GM19351 (cell line): ENCODE data around the gene CSK.

Source experiments
- ATAC-seq: cut with Tn5 transposase; IDR thresholded peaks from one replicate; pipeline ENCODE4 v1.9.1; 2021; ENCODE audit warnings: mild to moderate bottlenecking, moderate library complexity; ENCODE audit not compliant: unreplicated experiment

Gene CSK

DNA sequence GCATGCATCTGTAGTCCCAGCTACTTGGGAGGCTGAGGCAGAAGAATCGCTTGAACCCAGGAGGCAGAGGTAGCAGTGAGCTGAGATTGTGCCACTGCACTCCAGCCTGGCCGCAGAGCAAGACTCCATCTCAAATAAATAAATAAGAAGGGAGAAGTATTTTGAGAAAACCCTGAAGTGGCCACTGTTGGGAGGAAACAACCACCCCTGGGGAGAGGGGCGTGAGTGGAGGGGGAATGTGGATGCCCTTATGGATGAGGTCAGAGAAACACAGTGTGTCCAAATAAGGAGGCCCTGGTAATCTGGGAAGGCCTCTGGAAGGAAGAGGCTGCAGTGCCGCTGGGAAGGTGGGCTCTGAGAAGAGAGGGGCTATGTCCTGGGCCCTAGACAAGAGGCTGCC is 40.4 kb downstream of the CSK start:
- ATAC-seq: no peak

DNA sequence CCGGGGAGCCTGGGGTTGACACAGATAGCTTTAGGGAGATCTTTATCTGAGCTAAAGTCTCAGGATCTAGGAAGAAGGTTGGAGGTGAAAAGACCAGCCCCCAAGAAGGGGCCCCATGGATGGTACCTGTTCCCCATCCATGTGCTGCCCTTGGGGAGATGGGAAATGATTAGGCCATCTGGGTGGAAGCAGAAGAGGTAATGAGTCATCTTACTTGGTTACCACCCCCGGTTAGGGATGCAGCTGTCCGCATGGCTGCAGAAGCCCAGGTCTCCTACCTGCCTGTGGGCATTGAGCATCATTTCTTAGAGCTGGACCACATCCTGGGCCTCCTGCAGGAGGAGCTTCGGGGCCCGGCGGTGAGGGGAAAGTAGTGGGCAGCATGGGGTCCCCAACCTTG is 41.4 kb downstream of the CSK start:
- ATAC-seq: no peak

DNA sequence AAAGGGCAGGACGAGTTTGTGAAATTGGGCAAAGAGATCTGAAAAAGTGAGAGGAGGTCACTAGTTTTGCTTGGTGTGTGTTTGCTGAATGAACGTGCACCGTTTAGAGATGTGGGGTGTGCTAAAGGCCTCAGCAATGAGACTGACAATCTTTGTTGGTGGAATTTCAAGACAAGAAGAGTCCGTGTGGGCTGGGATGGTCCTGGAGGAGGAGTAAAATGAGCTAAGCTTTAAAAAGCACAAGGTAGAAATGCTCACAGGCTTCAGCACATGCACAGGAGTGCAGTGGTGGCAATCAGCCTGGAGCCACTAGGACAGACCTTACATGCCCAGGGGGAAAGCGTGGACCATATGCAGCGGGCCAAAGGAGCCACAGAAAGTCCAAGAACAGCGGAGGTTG is 43.1 kb downstream of the CSK start:
- ATAC-seq: no peak

DNA sequence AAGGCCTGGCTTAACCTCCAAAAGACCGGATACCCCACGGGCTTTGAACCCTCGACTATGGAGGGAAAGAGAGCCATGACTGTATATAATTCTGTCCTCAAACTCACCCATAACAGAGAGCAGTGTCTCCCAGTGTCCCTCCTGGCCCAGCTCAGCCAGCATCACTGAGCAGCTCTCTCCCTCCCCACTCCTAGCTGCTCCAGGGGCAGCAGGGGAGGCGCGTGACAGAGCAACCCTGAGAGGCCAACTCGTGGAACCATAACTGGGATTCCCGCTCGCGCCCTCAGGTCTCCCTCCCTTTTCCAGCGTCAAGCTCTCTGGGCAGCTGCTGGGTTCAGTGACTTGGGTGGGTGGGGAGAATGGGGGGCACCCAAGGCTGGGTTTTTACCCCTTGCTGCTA is 44.0 kb downstream of the CSK start:
- ATAC-seq: no peak

DNA sequence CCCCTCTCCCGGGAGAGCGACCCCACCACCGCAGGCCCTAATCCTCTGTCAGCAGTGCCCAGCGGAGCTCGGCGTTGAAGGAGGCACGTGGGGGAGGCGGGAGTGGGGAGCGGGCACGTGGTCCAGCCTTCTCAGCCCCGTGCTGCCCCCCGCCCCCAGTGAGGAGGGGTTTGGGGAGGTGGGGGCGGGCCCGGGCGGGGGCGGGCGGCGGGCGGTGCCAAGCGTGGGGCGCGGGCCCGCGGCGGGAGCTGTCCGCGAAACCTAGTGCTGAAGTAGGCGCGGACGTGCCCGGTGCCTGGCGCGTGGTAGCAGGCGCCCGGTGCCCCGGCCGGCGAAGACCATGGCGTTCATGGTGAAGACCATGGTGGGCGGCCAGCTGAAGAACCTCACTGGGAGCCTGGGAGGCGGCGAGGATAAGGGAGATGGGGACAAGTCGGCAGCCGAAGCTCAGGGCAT is 44.5 kb downstream of the CSK start, which contains the start of gene CPLX3:
CPLX3 (plus strand) TSS at position 264 of the 456 bp plus-strand sequence; CDS start at position 341, 77 bp downstream.
- ATAC-seq: no peak

DNA sequence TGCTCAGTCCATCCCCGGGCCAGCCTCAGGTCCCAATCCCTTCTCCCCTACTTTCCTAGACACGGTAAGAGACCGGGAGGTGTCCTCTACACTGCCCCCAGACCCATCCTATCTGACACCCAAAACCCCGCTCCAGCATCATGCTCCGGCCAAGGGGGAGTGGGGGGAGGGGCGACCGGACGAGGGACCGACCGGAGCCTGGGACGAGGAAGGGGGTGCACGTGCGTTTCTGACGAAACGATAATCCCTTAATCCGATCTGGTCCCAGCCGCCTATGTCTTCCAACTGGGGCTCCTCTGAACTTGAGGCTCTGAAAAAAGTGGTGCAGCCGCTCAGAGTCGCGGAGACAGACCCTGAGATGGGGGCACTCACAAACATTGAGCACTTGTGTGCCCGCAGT is 45.0 kb downstream of the CSK start:
- no peak for ATAC-seq

DNA sequence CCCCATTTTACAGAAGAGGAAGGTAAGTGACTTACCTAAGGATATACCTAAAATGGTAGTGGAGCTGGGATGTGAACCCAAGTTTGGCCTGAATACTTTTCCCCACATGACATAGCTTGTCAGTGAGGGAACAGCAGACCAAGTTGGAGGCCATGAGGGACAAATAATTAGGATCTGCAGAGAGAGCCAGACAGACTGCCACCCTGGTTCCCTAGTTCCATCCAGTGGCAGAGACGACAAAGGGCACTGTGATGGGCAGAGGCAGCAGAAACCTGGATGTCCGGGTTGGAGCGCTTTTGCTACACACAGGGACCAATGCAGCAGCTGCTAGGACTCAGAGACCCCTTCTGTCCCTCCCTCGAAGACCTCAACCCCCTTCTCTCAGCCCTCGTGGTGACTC is 45.7 kb downstream of the CSK start:
- ATAC-seq: no peak

DNA sequence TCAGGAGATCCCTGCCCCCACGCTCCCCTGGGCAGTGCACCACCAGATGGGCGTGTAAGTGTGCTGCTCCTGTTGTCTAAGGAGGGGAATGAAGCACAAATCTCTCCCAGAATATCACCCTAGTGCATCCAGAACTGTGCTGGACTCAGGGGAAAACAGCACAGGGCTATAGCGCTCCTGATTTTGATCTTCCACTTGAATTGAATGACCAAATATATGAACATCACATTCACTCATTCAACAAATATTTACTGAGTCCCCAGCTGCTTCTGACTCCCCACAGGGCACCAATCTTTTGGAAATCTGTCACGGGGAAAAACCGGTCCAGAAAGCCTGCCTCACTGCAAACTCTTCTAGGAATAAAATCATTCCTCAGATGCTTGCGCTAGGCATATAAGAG is 47.0 kb downstream of the CSK start:
- ATAC-seq: no peak

DNA sequence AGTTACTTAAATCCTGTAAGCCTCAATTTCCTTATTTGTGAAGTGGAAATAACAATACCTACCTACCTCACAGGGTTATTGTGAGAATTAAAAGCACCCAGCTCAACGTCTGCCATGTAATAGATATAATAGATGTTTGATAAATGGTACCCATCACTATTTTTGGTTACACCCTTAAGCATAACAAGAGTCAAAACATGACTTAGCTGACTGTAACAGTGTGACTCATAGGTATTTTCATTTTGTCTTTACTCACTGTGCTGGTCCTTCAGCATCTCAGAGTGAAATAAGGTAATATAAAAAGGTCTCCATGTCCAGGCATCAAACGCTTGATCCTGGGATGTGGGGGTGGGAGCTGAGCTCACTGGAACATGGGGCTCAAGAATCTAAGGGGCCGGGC is 47.6 kb downstream of the CSK start:
- ATAC-seq: no peak

DNA sequence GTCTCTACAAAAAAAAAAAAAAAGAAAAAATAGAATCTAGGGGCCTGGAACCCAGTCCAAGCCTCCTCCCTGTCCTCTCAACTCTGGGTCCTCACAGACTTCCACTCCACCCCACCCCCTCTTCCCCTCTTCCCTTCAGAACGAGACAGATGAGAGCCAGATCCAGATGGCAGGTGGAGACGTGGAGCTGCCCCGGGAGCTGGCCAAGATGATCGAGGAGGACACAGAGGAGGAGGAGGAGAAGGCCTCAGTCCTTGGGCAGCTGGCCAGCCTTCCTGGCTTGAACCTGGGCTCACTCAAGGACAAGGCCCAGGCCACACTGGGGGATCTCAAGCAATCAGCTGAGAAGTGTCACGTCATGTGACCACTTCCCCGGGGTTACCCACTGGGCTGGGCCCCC is 48.1 kb downstream of the CSK start:
- no peak for ATAC-seq

DNA sequence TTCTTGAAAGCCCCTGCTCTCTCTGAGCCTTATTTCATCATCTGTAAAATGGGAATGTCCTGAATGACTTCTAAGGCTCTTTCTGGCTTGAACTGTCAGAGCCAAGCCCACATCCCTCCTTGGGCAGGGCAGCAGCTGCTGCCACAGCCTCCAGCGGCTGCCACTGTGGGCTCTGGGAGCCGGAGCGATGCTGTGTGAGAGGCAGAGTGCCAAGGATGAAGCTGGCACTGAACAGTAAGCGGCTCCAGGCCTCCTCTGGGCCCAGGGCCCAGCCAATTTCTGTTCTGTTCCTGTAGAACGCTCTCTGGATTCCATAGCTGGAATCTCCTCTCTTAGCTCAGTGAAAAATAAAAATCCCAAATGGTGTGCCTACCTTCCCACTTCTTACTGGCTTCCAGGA is 49.0 kb downstream of the CSK start:
- ATAC-seq: no peak

DNA sequence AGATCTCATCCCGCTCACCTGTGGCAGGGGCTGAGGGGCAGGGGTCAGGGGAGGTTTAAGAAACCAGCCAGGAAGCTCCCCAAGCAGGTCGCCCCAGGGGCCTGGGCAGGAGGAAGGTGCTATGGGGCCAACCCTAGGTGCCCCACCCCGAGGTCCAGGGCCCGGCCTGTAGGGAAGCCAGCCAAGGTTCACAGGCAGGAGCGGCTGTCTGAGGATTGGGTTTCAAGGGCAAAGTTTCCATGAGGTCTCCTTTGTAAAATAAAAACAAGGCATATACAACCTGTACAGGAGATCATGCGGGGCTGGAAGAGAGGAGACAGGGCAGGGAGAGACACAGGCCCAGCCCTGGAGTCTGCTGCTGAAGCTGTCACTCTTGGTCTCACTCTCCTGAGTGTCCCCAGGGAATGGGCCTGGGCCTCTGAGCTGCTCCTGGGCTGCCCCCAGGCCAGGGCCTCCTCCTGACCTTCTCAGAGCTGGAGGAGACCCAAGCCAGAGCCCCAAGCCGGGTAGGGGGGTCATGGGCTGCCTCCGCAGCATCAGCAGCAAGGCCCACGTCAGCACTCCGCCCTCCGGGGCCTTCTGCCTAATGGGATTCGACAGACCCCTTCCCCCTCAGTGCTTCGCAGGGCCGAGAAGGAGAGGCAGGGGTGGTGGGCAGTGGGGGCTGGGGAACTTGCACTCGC is 50.1 kb downstream of the CSK start:
- no peak for ATAC-seq

DNA sequence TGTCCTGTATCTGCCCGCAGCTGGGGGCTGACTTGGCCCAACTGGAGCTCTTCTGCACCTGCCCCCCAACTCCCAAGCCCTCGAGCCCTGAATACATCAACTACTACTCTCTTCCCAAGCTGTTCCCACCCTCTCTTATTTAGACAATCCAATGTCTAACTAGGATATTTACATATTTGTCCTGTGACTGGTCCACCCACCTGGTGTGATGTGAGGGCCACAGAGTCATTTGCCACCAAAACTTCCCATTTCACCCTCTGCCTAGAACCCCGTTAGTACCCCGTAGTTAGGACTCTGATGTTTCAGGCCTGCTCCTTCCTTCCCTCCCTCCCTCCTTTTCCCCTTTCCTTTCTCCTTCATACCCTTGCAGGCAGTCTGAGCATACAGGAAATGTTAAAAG is 50.9 kb downstream of the CSK start:
- no peak for ATAC-seq

DNA sequence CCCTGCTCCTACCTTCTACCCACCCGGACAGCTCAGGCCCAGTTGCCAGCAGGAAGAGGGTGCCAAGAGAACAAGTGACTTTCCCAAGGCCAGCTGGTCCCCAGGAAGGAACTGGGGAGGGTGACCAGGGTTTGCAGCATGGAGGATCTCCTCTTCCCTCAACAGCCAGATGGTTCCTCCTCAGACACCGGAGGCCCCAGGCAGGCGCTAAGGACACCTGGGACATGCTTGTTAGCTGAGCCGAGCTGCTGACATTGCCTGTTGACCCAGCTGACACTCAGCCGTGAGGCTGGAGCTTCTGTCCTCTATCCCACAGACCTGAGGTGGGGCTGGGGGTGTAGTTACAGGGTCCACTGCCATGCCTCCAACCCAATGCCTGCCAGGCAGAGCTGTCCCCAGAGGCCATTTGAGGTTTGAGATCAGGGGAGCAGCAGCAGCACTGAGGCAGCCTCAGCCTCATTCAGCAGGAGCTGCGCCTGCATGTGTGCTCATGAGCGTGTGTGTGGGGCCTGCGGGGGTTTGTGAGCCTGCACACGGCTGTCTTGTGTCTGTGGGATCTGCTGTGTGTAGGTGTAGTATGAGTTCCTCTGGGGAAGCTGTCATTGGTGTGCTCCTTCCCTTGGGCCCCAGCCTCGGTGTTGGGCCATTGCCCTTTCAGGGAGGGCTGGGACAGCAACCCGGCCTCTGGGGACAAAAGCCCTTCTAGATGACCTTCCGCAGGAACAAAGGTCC is 51.7 kb downstream of the CSK start:
- ATAC-seq: no peak

DNA sequence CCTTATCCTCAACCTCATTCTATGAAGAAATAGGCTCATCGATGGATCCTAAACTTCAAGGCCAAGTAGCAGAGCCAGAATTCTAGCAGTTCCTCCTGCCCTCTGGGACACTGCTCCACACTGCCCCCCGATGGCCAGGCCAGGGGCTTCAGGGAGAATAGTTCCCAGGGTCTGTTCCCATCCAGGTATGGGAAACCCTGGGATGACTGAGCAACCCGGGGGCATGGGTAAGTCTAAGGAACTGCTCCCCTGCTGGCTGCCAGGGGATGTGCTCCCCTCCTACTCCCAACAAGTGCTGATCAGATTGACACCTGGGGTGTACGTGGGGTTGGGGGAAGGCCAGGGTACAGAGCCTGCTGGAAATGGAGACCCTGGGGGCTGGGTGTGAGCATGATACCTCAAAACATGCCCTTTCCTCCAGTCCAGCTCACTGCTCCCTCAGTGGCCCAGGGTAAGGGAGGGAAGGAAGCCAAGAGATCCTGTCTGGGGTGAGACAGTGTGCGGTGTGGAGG is 53.5 kb downstream of the CSK start:
- ATAC-seq: no peak

DNA sequence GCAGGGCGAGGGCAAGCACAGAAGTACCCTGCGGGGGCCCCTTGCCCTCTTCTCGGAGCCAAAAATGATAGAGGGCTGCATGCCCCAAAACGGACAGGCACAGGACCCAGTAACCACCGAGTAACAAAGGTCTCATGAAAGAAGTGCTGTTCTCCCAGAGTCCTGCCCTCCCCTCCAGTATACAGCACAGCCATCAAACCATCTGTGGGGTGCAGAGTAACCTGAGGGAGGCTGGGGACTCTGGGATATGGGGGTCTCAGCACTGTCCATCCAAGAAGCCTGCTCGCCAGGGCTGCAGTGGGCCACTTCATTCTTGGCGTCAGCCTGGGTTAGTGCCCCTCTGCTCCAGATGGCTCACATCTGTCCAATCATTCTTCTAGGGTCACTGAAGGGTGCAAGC is 55.0 kb downstream of the CSK start:
- ATAC-seq: no peak

DNA sequence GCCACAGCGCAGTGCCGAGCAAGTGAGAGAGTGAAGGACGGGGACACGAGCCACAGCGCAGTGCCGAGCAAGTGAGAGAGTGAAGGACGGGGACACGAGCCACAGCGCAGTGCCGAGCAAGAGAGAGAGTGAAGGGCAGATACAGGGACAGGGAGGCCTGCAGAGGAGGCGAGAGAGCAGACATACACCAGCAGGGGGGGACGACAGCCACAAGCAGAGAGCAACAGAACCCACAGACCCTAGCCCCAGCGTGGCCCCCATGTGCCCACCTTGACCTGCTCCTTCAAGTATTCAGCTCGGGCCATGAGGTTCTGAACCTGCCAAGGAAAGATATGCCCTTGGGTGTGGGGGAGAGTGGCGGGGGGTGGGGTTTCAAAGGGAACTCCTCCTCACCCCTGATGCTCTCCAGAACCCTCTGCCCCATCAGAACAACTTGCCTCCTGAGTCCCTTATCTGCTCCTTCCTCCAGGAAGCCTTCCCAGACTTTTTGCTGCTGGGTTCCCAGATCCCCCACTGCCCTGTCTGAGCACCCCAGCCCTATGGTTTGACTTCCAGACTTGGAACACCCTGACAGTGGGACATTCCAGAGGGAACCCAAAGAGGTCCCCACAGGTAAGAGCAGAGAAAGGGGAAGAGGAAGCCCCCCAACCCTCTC is 55.7 kb downstream of the CSK start:
- no peak for ATAC-seq

DNA sequence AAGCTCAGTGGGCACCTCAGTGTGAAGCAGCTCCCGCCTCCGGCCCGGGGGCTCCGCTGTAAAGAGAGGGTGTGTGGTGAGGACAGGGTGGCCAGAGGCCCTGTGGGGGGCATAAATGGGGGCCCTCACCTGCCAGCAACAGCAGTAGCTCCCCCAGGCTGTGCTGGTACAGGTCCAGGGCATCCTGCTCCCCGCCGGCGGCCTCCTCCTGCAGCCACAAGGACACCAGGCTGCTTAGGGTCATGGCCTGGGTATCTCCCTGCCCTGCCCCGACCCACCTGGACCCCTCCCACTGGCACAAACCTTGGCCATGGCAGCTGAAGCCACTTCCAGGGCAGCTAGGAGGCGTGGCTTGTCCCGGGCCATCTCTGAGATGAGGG is 56.2 kb downstream of the CSK start:
- ATAC-seq: no peak

DNA sequence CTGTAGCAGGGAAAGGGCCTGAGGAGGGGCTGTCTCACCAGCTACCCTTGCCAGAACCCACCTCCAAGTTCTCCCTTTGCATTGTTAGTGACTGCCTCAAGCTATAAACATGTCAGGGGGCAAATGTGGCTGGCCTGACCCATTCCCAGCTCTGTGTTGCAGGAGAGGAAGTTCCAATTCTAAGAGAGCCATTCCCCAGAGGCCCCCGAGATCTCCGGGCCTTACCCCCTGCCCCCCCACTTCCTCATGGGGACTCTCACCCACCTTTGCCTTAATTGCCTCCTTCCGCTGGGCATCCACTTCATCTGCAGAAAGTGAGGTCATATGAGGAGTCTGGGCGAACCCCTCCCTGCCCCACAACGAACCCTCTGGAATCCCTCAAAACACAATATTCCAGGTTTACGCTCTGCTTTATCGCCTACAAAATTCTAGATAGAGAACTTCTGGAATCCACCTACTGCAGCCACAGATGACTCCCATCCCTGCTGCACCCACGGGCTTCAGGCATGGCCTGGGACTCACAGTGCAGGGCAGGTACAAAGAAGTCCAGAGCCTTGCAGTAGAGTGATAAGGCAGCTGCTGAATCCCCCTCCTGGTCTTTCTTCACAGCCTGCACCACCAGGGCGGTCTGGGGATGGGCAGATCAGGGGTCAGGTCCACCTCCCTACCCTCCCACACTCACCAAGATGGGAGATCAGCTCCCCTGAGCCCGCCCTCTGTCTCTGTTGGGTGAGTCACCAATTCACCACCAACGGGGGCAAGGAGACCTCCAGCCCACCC is 57.1 kb downstream of the CSK start:
- ATAC-seq: no peak

DNA sequence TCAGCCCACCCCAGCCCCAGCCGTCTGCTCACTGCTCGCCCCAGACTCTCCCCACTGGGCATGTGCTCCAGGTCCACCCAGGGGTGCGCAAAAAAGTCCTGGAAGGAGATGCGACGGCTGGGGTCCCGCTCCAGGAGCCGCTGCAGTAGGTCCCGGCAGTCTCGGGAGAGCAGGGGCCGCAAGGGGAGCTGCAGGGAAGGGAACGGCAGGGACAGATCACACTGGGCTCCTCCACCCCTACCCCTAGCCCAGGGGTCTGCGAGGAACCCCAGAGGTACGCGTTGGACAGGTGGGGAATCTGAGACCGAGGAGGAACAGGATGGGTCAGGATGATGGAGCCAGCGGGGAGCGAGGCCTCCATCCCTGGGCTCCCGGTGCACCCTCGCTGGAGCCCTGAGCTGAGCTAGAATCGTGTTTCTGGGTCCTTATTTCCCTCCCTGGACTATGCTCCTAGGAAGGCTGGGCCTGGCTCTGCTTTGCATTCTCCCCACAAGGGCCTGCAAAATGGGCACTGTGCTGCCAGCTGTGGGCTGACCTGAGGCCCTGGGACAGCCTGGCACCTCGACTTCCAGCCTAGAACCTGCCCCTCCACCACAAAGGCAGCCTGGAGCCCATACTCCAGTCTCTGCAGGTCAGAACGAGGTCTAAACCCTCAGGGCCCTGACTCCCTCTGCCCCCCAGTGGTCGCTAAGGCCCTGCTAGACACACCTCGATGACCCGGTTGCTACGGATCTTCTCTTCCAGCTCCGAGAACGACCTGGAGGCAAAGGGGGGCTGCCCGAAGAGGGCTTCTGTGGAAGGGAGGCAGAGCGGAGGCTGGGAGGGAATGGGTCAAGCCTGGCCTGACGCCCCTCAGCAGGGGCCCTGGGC is 57.9 kb downstream of the CSK start:
- no peak for ATAC-seq
